ENCODE measurements around the gene PHF21B.
"Not testable (repeated sequence)": the region's sequence is repeated elsewhere in the genome, so short reads cannot be mapped to it uniquely, and the experiment has no call there.

PHF21B gene

GRCh38 chr22:45009606-45010531 lies at the start of gene PHF21B:
Gene PHF21B (minus strand): TSS chr22:45010005. CDS start chr22:45009549, 456 bp downstream.
- no peak for DNase-seq (ENCODE audit: low read depth in 2 of 2)

GRCh38 chr22:45059296-45059695 lies 49.5 kb upstream of the PHF21B start:
- DNase-seq (ENCODE audit: low read depth in 2 of 2) = no peak

GRCh38 chr22:45058622-45058912 lies 48.8 kb upstream of the PHF21B start:
- no peak for DNase-seq (ENCODE audit: low read depth in 2 of 2)

GRCh38 chr22:45055936-45056335 lies 46.1 kb upstream of the PHF21B start:
- DNase-seq (ENCODE audit: low read depth in 2 of 2) = no peak

GRCh38 chr22:45053571-45053970 lies 43.8 kb upstream of the PHF21B start:
- no peak for DNase-seq (ENCODE audit: low read depth in 2 of 2)

- DNase-seq (ENCODE audit: low read depth in 2 of 2) = no peak
Measured at GRCh38 chr22:45053094-45053493, 43.3 kb upstream of the PHF21B start.

- DNase-seq (ENCODE audit: low read depth in 2 of 2) = not testable (repeated sequence)
Measured at GRCh38 chr22:45052665-45053064, 42.9 kb upstream of the PHF21B start.

- no peak for DNase-seq (ENCODE audit: low read depth in 2 of 2)
Measured at GRCh38 chr22:45051946-45052345, 42.1 kb upstream of the PHF21B start.

GRCh38 chr22:45051419-45051818 lies 41.6 kb upstream of the PHF21B start:
- DNase-seq (ENCODE audit: low read depth in 2 of 2) = no peak

- DNase-seq (ENCODE audit: low read depth in 2 of 2) = no peak
Measured at GRCh38 chr22:45047260-45047659, 37.5 kb upstream of the PHF21B start.

- DNase-seq (ENCODE audit: low read depth in 2 of 2) = no peak
Measured at GRCh38 chr22:45045208-45045607, 35.4 kb upstream of the PHF21B start.

GRCh38 chr22:45042263-45042662 lies 32.5 kb upstream of the PHF21B start:
- no peak for DNase-seq (ENCODE audit: low read depth in 2 of 2)

- no peak for DNase-seq (ENCODE audit: low read depth in 2 of 2)
Measured at GRCh38 chr22:45039133-45039532, 29.3 kb upstream of the PHF21B start.

- no peak for DNase-seq (ENCODE audit: low read depth in 2 of 2)
Measured at GRCh38 chr22:45036154-45036553, 26.3 kb upstream of the PHF21B start.

GRCh38 chr22:45034821-45035220 lies 25.0 kb upstream of the PHF21B start:
- no peak for DNase-seq (ENCODE audit: low read depth in 2 of 2)

- DNase-seq (ENCODE audit: low read depth in 2 of 2) = no peak
Measured at GRCh38 chr22:45034156-45034555, 24.4 kb upstream of the PHF21B start.

GRCh38 chr22:45033136-45033535 lies 23.3 kb upstream of the PHF21B start:
- DNase-seq (ENCODE audit: low read depth in 2 of 2) = no peak

GRCh38 chr22:45031629-45032403 lies 22.0 kb upstream of the PHF21B start:
- no peak for DNase-seq (ENCODE audit: low read depth in 2 of 2)

- no peak for DNase-seq (ENCODE audit: low read depth in 2 of 2)
Measured at GRCh38 chr22:45029501-45029900, 19.7 kb upstream of the PHF21B start.

GRCh38 chr22:45026511-45026910 lies 16.7 kb upstream of the PHF21B start:
- no peak for DNase-seq (ENCODE audit: low read depth in 2 of 2)

- DNase-seq (ENCODE audit: low read depth in 2 of 2) = no peak
Measured at GRCh38 chr22:45023431-45023830, 13.6 kb upstream of the PHF21B start.

GRCh38 chr22:45019861-45020655 lies 10.3 kb upstream of the PHF21B start:
- no peak for DNase-seq (ENCODE audit: low read depth in 2 of 2)
